Activated CD4-positive, alpha-beta T cell treated with anti-CD3 and anti-CD28 coated beads for 1 hour (primary cell): Measurements from ENCODE around the gene MFRP.

Source experiments
- DNase-seq: peaks from one replicate; pipeline ENCODE4 v3.0.0-alpha.2; 2020

Gene MFRP

GRCh38 chr11:119316729-119317591, 29.5 kb downstream of the MFRP start, which contains the start of gene MCAM:
Gene MCAM (minus strand): TSS chr11:119317130. CDS start chr11:119317101, 29 bp downstream.
- DNase-seq, result no peak

GRCh38 chr11:119316016-119316728, 30.3 kb downstream of the MFRP start:
- DNase-seq, result no peak

- DNase-seq, result peak; percentile 36
Observed at GRCh38 chr11:119315131-119316015, 31.1 kb downstream of the MFRP start.

- DNase-seq, result no peak
Observed at GRCh38 chr11:119314726-119315125, 31.8 kb downstream of the MFRP start.

- DNase-seq, result no peak
Observed at GRCh38 chr11:119310682-119311052, 35.8 kb downstream of the MFRP start.

GRCh38 chr11:119309953-119310681, 36.4 kb downstream of the MFRP start:
- DNase-seq, result no peak

GRCh38 chr11:119309411-119309810, 37.1 kb downstream of the MFRP start:
- DNase-seq, result no peak

GRCh38 chr11:119307974-119308373, 38.5 kb downstream of the MFRP start:
- no peak for DNase-seq

GRCh38 chr11:119307219-119307618, 39.3 kb downstream of the MFRP start:
- DNase-seq, result no peak

GRCh38 chr11:119306373-119306890, 40.1 kb downstream of the MFRP start:
- no peak for DNase-seq

- no peak for DNase-seq
Observed at GRCh38 chr11:119305556-119306372, 40.7 kb downstream of the MFRP start.

GRCh38 chr11:119303227-119303718, 43.2 kb downstream of the MFRP start:
- no peak for DNase-seq

- DNase-seq, result no peak
Observed at GRCh38 chr11:119300198-119300964, 46.1 kb downstream of the MFRP start.

- no peak for DNase-seq
Observed at GRCh38 chr11:119299416-119299815, 47.1 kb downstream of the MFRP start.

- no peak for DNase-seq
Observed at GRCh38 chr11:119298726-119299125, 47.8 kb downstream of the MFRP start.

GRCh38 chr11:119297938-119298337, 48.6 kb downstream of the MFRP start:
- no peak for DNase-seq

- DNase-seq, result no peak
Observed at GRCh38 chr11:119295178-119295577, 51.3 kb downstream of the MFRP start.

- DNase-seq, result no peak
Observed at GRCh38 chr11:119293461-119293860, 53.0 kb downstream of the MFRP start.

GRCh38 chr11:119290894-119291497, 55.5 kb downstream of the MFRP start:
- DNase-seq, result no peak
